DND-41 (cell line): ENCODE data around the gene P2RY2.

ENCODE experiments used
- EZH2 ChIP-seq: IDR thresholded peaks from 3 replicates; pipeline ENCODE4 v1.6.1; 2012; ENCODE audit warnings: borderline replicate concordance, low read depth, mild to moderate bottlenecking, moderate library complexity, low read length, inconsistent platforms; ENCODE audit not compliant: severe bottlenecking
- TF ChIP-seq, protein P1 (sequence below): IDR thresholded peaks from 2 replicates; pipeline ENCODE4 v1.5.1; 2012; ENCODE audit warnings: borderline replicate concordance, low read length, moderate library complexity, mild to moderate bottlenecking; ENCODE audit not compliant: poor library complexity, severe bottlenecking; ENCODE audit errors: extremely low read depth

DNA sequence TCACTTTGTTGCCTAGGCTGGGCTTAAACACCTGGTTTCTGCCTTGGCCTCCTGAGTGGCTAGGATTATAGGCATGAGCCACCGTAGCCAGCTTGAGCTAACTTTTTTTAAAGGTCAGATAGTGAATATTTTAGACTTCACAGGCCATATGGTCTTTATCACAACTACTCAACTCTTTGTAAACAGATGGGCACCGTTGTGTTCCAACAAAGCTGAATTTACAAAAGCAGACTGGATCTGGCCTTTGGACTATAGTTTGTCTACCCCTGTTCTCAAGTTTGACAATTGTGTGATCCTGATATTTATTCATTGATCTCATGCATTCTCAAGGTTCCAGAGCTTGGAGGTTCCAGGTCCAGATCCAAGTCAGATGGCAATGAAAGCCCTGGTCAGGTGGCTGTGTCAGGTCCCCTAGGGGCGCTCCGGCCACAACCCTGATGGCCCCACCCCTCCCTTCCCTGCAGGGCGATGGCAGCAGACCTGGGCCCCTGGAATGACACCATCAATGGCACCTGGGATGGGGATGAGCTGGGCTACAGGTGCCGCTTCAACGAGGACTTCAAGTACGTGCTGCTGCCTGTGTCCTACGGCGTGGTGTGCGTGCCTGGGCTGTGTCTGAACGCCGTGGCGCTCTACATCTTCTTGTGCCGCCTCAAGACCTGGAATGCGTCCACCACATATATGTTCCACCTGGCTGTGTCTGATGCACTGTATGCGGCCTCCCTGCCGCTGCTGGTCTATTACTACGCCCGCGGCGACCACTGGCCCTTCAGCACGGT lies 15.8 kb downstream of the P2RY2 start:
- TF ChIP-seq, protein P1, sequence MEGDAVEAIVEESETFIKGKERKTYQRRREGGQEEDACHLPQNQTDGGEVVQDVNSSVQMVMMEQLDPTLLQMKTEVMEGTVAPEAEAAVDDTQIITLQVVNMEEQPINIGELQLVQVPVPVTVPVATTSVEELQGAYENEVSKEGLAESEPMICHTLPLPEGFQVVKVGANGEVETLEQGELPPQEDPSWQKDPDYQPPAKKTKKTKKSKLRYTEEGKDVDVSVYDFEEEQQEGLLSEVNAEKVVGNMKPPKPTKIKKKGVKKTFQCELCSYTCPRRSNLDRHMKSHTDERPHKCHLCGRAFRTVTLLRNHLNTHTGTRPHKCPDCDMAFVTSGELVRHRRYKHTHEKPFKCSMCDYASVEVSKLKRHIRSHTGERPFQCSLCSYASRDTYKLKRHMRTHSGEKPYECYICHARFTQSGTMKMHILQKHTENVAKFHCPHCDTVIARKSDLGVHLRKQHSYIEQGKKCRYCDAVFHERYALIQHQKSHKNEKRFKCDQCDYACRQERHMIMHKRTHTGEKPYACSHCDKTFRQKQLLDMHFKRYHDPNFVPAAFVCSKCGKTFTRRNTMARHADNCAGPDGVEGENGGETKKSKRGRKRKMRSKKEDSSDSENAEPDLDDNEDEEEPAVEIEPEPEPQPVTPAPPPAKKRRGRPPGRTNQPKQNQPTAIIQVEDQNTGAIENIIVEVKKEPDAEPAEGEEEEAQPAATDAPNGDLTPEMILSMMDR, result no peak
- no peak for TF ChIP-seq EZH2
